H1 (cell line): Measurements from ENCODE around the gene EPB41L4B. TPM values are rescaled to one million over a fixed set of nuclear protein-coding genes. Genes with fewer than 3 reads are reported as not detected.

Experiments
- CTCF ChIA-PET: fragments of 300-600 bp; sonication (Branson Sonifier 250); formaldehyde crosslinking; loops from one replicate; lab custom pipeline; 2021; ENCODE audit not compliant: partially characterized antibody; lab: Charles Lee
- POLR2A ChIA-PET: fragments of 300-600 bp; sonication (Branson Sonifier 250); formaldehyde crosslinking; loops from one replicate; lab custom pipeline; 2021; ENCODE audit warnings: inconsistent platforms; ENCODE audit not compliant: partially characterized antibody; lab: Charles Lee
- DNase-seq, 2 experiments: peaks; one replicate each; pipeline versions ENCODE4 v3.0.0 to v3.0.0-alpha.2; 2010 to 2022; ENCODE audit warnings: low spot score in 2 of 2, low read depth in 1 of 2, mixed read lengths in 1 of 2
- FAIRE-seq: peaks from 2 replicates; lab custom pipeline; 2011; peaks lifted over from hg19 to GRCh38; lab: Jason Lieb, UNC
- H2AFZ ChIP-seq: 2 replicates; pipeline ENCODE4 v1.8.1; 2012; ENCODE audit warnings: low read length, inconsistent platforms
- H2AK5ac ChIP-seq: 2 replicates; pipeline ENCODE4 v1.6.1; 2013; ENCODE audit warnings: low read depth, low read length
- H2BK120ac ChIP-seq: replicated peaks from 2 replicates; pipeline ENCODE3; 2013; ENCODE audit warnings: low read depth, low read length, inconsistent platforms
- H2BK12ac ChIP-seq: 2 replicates; pipeline ENCODE4 v1.6.1; 2013; ENCODE audit warnings: low read depth, low read length
- H2BK15ac ChIP-seq: 2 replicates; pipeline ENCODE4 v1.6.1; 2013; ENCODE audit warnings: low read length
- H2BK20ac ChIP-seq: 2 replicates; pipeline ENCODE4 v1.6.1; 2013; ENCODE audit warnings: low read length
- H2BK5ac ChIP-seq: 2 replicates; pipeline ENCODE4 v1.6.1; 2013; ENCODE audit warnings: low read depth, low read length
- H3K14ac ChIP-seq: 2 replicates; pipeline ENCODE4 v1.6.1; 2013; ENCODE audit warnings: inconsistent platforms; ENCODE audit not compliant: insufficient read length
- H3K18ac ChIP-seq: 2 replicates; pipeline ENCODE4 v1.6.1; 2013; ENCODE audit warnings: low read length; ENCODE audit errors: extremely low read depth
- H3K23ac ChIP-seq: 2 replicates; pipeline ENCODE4 v1.6.1; 2013; ENCODE audit warnings: inconsistent platforms; ENCODE audit not compliant: insufficient read length
- H3K23me2 ChIP-seq: 2 replicates; pipeline ENCODE4 v1.6.1; 2013; ENCODE audit warnings: low read depth, low read length
- H3K27ac ChIP-seq: 2 replicates; pipeline ENCODE4 v1.6.1; 2011; ENCODE audit warnings: low read depth, low read length, inconsistent platforms
- H3K27me3 ChIP-seq, 4 experiments: replicated peaks in 1 of 4; 1 replicate in 1 of 4; 2 replicates in 3 of 4; pipeline versions ENCODE4 v1.6.1 to v1.8.1; 2011 to 2013; ENCODE audit warnings: low read length in 3 of 4, mild to moderate bottlenecking in 3 of 4, inconsistent platforms in 2 of 4, mixed read lengths in 2 of 4, moderate library complexity in 1 of 4; ENCODE audit not compliant: control insufficient read depth in 3 of 4, insufficient read depth in 3 of 4; ENCODE audit errors: extremely low read depth in 1 of 4
- H3K36me3 ChIP-seq, 4 experiments: 2 replicates each; pipeline versions ENCODE4 v1.6.1 to v1.8.1; 2011 to 2013; ENCODE audit warnings: mild to moderate bottlenecking in 4 of 4, low read length in 3 of 4, moderate library complexity in 2 of 4, control low read depth in 1 of 4, inconsistent platforms in 1 of 4; ENCODE audit not compliant: insufficient read depth in 4 of 4, control insufficient read depth in 2 of 4
- H3K4ac ChIP-seq: replicated peaks from 2 replicates; pipeline ENCODE3; 2013; ENCODE audit warnings: low read length, low read depth, mixed read lengths, inconsistent platforms; ENCODE audit not compliant: insufficient read length
- H3K4me1 ChIP-seq, 4 experiments: replicated peaks in 1 of 4; 1 replicate in 1 of 4; 2 replicates in 3 of 4; pipeline versions ENCODE4 v1.6.1 to v1.8.1; 2011 to 2013; ENCODE audit warnings: low read length in 3 of 4, inconsistent platforms in 2 of 4, mixed read lengths in 1 of 4; ENCODE audit not compliant: insufficient read depth in 4 of 4, control insufficient read depth in 3 of 4
- H3K4me2 ChIP-seq, 2 experiments: 2 replicates each; pipeline versions ENCODE4 v1.6.1 to v1.8.1; 2011 to 2013; ENCODE audit warnings: low read depth in 2 of 2, low read length in 2 of 2, control low read depth in 1 of 2, inconsistent platforms in 1 of 2, mild to moderate bottlenecking in 1 of 2; ENCODE audit not compliant: insufficient read depth in 1 of 2
- H3K4me3 ChIP-seq, 4 experiments: fragments of 200-600, 300-600 bp in 1 of 4; sonication (generic), shearing (Covaris generic), sonication (Bioruptor Twin) in 1 of 4; 2 replicates each; pipeline versions ENCODE4 v1.5.1 to v1.8.1; 2011 to 2016; ENCODE audit warnings: low read length in 4 of 4, low read depth in 3 of 4, control low read depth in 2 of 4, inconsistent platforms in 2 of 4, mild to moderate bottlenecking in 2 of 4, mixed read lengths in 1 of 4, moderate library complexity in 1 of 4; ENCODE audit not compliant: insufficient read depth in 2 of 4; ENCODE audit errors: extremely low read depth in 1 of 4
- H3K56ac ChIP-seq: replicated peaks from 2 replicates; pipeline ENCODE3; 2013; ENCODE audit warnings: low read depth, mild to moderate bottlenecking, mixed read lengths, low read length, inconsistent platforms; ENCODE audit not compliant: insufficient read length
- H3K79me1 ChIP-seq: 2 replicates; pipeline ENCODE4 v1.6.1; 2013; ENCODE audit warnings: low read depth, low read length, control low read depth
- H3K79me2 ChIP-seq, 2 experiments: 2 replicates each; pipeline versions ENCODE4 v1.6.1 to v1.8.1; 2012 to 2013; ENCODE audit warnings: low read length in 2 of 2, mild to moderate bottlenecking in 2 of 2, inconsistent platforms in 1 of 2; ENCODE audit not compliant: insufficient read depth in 2 of 2, control insufficient read depth in 1 of 2
- H3K9ac ChIP-seq, 4 experiments: replicated peaks in 1 of 4; 1 replicate in 1 of 4; 2 replicates in 3 of 4; pipeline versions ENCODE4 v1.6.1 to v1.8.1; 2011 to 2013; ENCODE audit warnings: low read depth in 3 of 4, low read length in 3 of 4, control low read depth in 2 of 4, mild to moderate bottlenecking in 2 of 4, moderate library complexity in 2 of 4, inconsistent platforms in 1 of 4; ENCODE audit errors: extremely low read depth in 1 of 4
- H3K9me3 ChIP-seq, 2 experiments: 2 replicates each; pipeline versions ENCODE4 v1.6.1 to v1.8.1; 2012 to 2013; ENCODE audit warnings: mild to moderate bottlenecking in 2 of 2, moderate library complexity in 2 of 2, control low read depth in 1 of 2, inconsistent platforms in 1 of 2, low read depth in 1 of 2, low read length in 1 of 2, mixed read lengths in 1 of 2; ENCODE audit not compliant: insufficient read depth in 2 of 2
- H4K20me1 ChIP-seq, 2 experiments: replicated peaks in 1 of 2; 2 replicates each; pipeline versions ENCODE3 to v1.8.1; 2011 to 2013; ENCODE audit warnings: inconsistent platforms in 2 of 2, low read length in 2 of 2, mild to moderate bottlenecking in 1 of 2; ENCODE audit not compliant: insufficient read depth in 2 of 2, control insufficient read depth in 1 of 2
- H4K5ac ChIP-seq: 2 replicates; pipeline ENCODE4 v1.6.1; 2013; ENCODE audit warnings: low read length, low read depth, mixed read lengths, inconsistent platforms; ENCODE audit not compliant: insufficient read length
- H4K8ac ChIP-seq: 2 replicates; pipeline ENCODE4 v1.8.0; 2013; ENCODE audit warnings: mild to moderate bottlenecking, moderate library complexity, low read length, inconsistent platforms; ENCODE audit not compliant: insufficient read depth; ENCODE audit errors: extremely low read depth
- H4K91ac ChIP-seq: replicated peaks from 2 replicates; pipeline ENCODE3; 2013; ENCODE audit warnings: low read length, mixed read lengths, inconsistent platforms; ENCODE audit not compliant: insufficient read length
- CTBP2 ChIP-seq: IDR thresholded peaks from 2 replicates; pipeline ENCODE4 v1.7.0; 2011; ENCODE audit warnings: borderline replicate concordance, mild to moderate bottlenecking, moderate library complexity, mixed read lengths, low read length; ENCODE audit not compliant: insufficient read depth, insufficient read length
- KDM4A ChIP-seq: IDR thresholded peaks from one replicate; pipeline ENCODE4 v1.7.1; 2012; ENCODE audit warnings: low read depth, mild to moderate bottlenecking, moderate library complexity, low read length, inconsistent platforms; ENCODE audit not compliant: severe bottlenecking
- PHF8 ChIP-seq: fragments of 200-600 bp; sonication (generic); conservative IDR thresholded peaks from 2 replicates; pipeline ENCODE4 v1.7.1; 2012; ENCODE audit warnings: low read depth, mild to moderate bottlenecking, inconsistent platforms, low read length, moderate library complexity
- POU5F1 ChIP-seq: IDR thresholded peaks from 2 replicates; pipeline ENCODE4 v1.6.1; 2011; ENCODE audit warnings: low read depth, mild to moderate bottlenecking, low read length, moderate library complexity
- WGBS, 2 experiments: shearing (Covaris generic) in 1 of 2; methylation state at CpG; one replicate each; pipeline versions ENCODE4 v1.1.6 to v1.1.7; 2013 to 2015; ENCODE audit warnings: low lambda C conversion rate in 2 of 2, mixed read lengths in 2 of 2, inconsistent platforms in 1 of 2, low coverage in 1 of 2, missing lambda C conversion rate in 1 of 2; ENCODE audit not compliant: insufficient replicate concordance in 2 of 2, insufficient coverage in 1 of 2, insufficient read length in 1 of 2; ENCODE audit errors: extremely low coverage in 1 of 2, missing lambda C conversion rate in 1 of 2; 5-methylcytosine and 5-hydroxymethylcytosine counted together
- polyA plus RNA-seq, 7 experiments: library from polyadenylated mRNA; depleted of rRNA in 3 of 7; stranded (reverse) in 5 of 7; unstranded in 2 of 7; fragments of >200 nt in 5 of 7; fragments of 200-250 nt in 2 of 7; gene quantifications; 1 replicate in 5 of 7; 2 replicates in 1 of 7; 4 replicates in 1 of 7; pipeline versions ENCODE4 v1.2.1 to v1.2.3, GENCODE V29; 2011 to 2013; ENCODE audit warnings: missing spikeins in 2 of 7, mixed read lengths in 2 of 7
- total RNA-seq: library from RNA; stranded (reverse); fragmentation: NEBNext Ultra II Directional; extraction: Animal tissue kit (Norgen Biotek cat#: 25700); gene quantifications from 2 replicates; pipeline ENCODE4 v1.2.1, GENCODE V29; 2021

Gene EPB41L4B
- total and polyA plus RNA-seq, 2 of the 8 experiments (the other 6 are each of a cell fraction or from before 2014, with no cell fraction given): 11.9 to 25.0 TPM

DNA sequence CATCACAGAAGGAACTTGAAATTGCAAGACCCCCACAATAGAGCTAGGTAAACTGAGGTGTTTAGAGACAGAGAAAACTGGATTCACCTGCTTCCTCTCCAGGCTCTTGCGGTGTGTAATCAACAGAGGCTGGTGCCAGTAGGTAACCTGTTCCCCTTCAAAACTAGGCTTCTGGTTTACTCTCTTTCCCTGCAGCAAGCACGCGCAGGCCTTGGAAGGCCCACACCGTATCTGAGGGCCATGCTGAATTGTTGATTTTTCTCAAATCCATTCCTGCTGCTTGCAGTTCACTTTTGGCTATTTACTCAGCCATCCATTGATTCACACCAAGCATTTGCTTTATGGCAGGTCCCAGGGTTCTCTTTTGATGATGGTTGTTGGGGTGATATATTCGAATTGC, 153.1 kb downstream of the EPB41L4B start:
- no peak overlapping the region for H3K14ac ChIP-seq
- H3K4me1 ChIP-seq: peaks cover 0 to 2% (median 0%) of the 10 kb centered on the region in 4 experiments; a peak in 2 of 7 replicates
- H2BK120ac ChIP-seq: no peak overlapping the region
- no peak overlapping the region for H4K91ac ChIP-seq
- no peak overlapping the region for H2BK15ac ChIP-seq
- FAIRE-seq: no peak
- H3K79me2 ChIP-seq: no peaks in the 10 kb centered on the region
- DNase-seq: no peak
- H3K23me2 ChIP-seq: peaks cover 6% of the 10 kb centered on the region; the same call in 1 of the 2 replicates
- CTCF ChIA-PET: interaction anchor here (1.2 to 5.3 kb wide), 2 partner anchors 16 to 242 kb away, joined by 4 to 35 read pairs; no protein-coding TSS in a partner anchor
- H2BK20ac ChIP-seq: no peak overlapping the region
- H4K5ac ChIP-seq: no peak overlapping the region
- no peak overlapping the region for H2BK12ac ChIP-seq
- H3K18ac ChIP-seq: no peak overlapping the region
- no peak overlapping the region for H3K23ac ChIP-seq
- H3K56ac ChIP-seq: no peak overlapping the region
- no peaks in the 10 kb centered on the region for H3K79me1 ChIP-seq
- peaks cover 6% of the 10 kb centered on the region in 2 experiments; a peak in 3 of 4 replicates for H3K9me3 ChIP-seq
- H3K36me3 ChIP-seq: no peaks in the 10 kb centered on the region; a peak in 1 of 8 replicates
- 83% methylated on average over 5 of the region's 5 CpGs; no CpG with 5 or more reads in 1 of the 2 experiments for WGBS, 2 experiments
- H3K27ac ChIP-seq: no peak overlapping the region
- no peak overlapping the region for H2AK5ac ChIP-seq
- H3K4ac ChIP-seq: no peak overlapping the region
- POLR2A ChIA-PET: interaction anchor here (1.0 to 2.4 kb wide), 2 partner anchors 22 to 50 kb away, joined by 3 to 5 read pairs; no protein-coding TSS in a partner anchor
- H4K20me1 ChIP-seq: no peaks in the 10 kb centered on the region
- H3K4me2 ChIP-seq: peak overlapping the region in 1 of 2 experiments; percentile 81; a peak in 1 of 4 replicates
- peaks cover 6 to 23% (median 18%) of the 10 kb centered on the region in 4 experiments for H3K27me3 ChIP-seq
- H4K8ac ChIP-seq: no peak overlapping the region
- H2BK5ac ChIP-seq: no peak overlapping the region
- no peak overlapping the region for H3K9ac ChIP-seq
- peak overlapping the region in 2 of 4 experiments; percentile 60 to 67; a peak in 2 of 8 replicates for H3K4me3 ChIP-seq
- no peak overlapping the region for H2AFZ ChIP-seq
- TF ChIP-seq PHF8 (no peak), CTBP2 (no peak), KDM4A (no peak), POU5F1 (no peak)
